LoVo (cell line): ENCODE measurements around the gene CELF2.

Experiments
- DNase-seq: peaks from one replicate; pipeline ENCODE4 v3.0.0-alpha.2; 2016; ENCODE audit warnings: low spot score

Gene CELF2

GRCh38 chr10:11303361-11304170 is 285.9 kb downstream of the CELF2 start:
- no peak for DNase-seq

- no peak for DNase-seq
Observed at GRCh38 chr10:11304906-11305585, 287.4 kb downstream of the CELF2 start.

- no peak for DNase-seq
Observed at GRCh38 chr10:11305825-11306593, 288.3 kb downstream of the CELF2 start.

GRCh38 chr10:11307004-11307403 is 289.3 kb downstream of the CELF2 start:
- no peak for DNase-seq

- no peak for DNase-seq
Observed at GRCh38 chr10:11307937-11308336, 290.3 kb downstream of the CELF2 start.

- DNase-seq: no peak
Observed at GRCh38 chr10:11311027-11311426, 293.4 kb downstream of the CELF2 start.

- DNase-seq: no peak
Observed at GRCh38 chr10:11313463-11313862, 295.8 kb downstream of the CELF2 start.

- no peak for DNase-seq
Observed at GRCh38 chr10:11317936-11318670, 300.4 kb downstream of the CELF2 start.

- DNase-seq: no peak
Observed at GRCh38 chr10:11318826-11319598, 301.3 kb downstream of the CELF2 start.

GRCh38 chr10:11319990-11320602 is 302.4 kb downstream of the CELF2 start:
- no peak for DNase-seq

- no peak for DNase-seq
Observed at GRCh38 chr10:11320809-11321520, 303.3 kb downstream of the CELF2 start.

GRCh38 chr10:11322698-11323097 is 305.0 kb downstream of the CELF2 start:
- DNase-seq: no peak

GRCh38 chr10:11324761-11325321 is 307.2 kb downstream of the CELF2 start:
- no peak for DNase-seq

GRCh38 chr10:11325817-11326216 is 308.1 kb downstream of the CELF2 start:
- no peak for DNase-seq

GRCh38 chr10:11326241-11326640 is 308.6 kb downstream of the CELF2 start:
- no peak for DNase-seq

- DNase-seq: no peak
Observed at GRCh38 chr10:11326913-11327616, 309.4 kb downstream of the CELF2 start.

GRCh38 chr10:11328264-11329061 is 310.8 kb downstream of the CELF2 start:
- DNase-seq: no peak

GRCh38 chr10:11329062-11329673 is 311.5 kb downstream of the CELF2 start:
- DNase-seq: no peak
